ENCODE data around the gene TEX52. TPM values are rescaled to one million over a fixed set of nuclear protein-coding genes. Genes with fewer than 3 reads are reported as not detected.

TEX52 gene
- total and polyA plus RNA-seq, 11 donors = not detected

DNA sequence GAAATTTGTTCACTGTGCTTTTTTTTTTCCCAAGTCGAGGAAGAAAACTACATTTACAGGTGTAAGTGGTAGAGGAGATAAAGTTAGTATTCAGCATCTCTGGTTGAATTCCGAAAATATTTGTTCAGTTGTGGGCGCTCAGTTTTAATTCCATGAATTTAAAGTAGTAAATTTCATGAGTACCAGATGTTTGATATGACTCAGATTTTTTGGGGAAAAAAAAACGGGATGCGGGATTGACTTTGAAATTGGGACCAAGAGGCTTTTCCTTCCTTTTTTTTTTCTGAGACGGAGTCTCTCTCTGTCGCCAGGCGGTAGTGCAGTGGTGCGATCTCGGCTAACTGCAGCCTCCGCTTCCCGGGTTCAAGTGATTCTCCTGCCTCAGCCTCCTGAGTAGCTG, 35.4 kb upstream of the TEX52 start:
- DNase-seq (no peak), ATAC-seq (no peak)
- TF ChIP-seq POLR2A (IDR thresholded peaks at IDR 0.05) = no peak
- TF ChIP-seq, protein P1, sequence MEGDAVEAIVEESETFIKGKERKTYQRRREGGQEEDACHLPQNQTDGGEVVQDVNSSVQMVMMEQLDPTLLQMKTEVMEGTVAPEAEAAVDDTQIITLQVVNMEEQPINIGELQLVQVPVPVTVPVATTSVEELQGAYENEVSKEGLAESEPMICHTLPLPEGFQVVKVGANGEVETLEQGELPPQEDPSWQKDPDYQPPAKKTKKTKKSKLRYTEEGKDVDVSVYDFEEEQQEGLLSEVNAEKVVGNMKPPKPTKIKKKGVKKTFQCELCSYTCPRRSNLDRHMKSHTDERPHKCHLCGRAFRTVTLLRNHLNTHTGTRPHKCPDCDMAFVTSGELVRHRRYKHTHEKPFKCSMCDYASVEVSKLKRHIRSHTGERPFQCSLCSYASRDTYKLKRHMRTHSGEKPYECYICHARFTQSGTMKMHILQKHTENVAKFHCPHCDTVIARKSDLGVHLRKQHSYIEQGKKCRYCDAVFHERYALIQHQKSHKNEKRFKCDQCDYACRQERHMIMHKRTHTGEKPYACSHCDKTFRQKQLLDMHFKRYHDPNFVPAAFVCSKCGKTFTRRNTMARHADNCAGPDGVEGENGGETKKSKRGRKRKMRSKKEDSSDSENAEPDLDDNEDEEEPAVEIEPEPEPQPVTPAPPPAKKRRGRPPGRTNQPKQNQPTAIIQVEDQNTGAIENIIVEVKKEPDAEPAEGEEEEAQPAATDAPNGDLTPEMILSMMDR (IDR thresholded peaks at IDR 0.05) = no peak
- intact Hi-C loops (cut with DNase I) = loop anchor here in 1 of 10 donors (10.0 kb wide), 1 partner anchor 53 kb away; no protein-coding TSS in a partner anchor
- 79 to 88% (median 82%) methylated on average over 12 of the region's 12 CpGs for WGBS, 4 donors
- H3K27me3 ChIP-seq = no peaks in the 10 kb centered on the region
- H3K9me3 ChIP-seq = no peaks in the 10 kb centered on the region
- peak overlapping the region in 8 of 12 donors; percentile 70 to 97 (median 92) for H3K4me3 ChIP-seq
- H3K27ac ChIP-seq = peak overlapping the region in 1 of 12 donors; percentile 98
- H3K4me1 ChIP-seq = peaks cover 0 to 32% (median 14%) of the 10 kb centered on the region in 12 donors
- H3K36me3 ChIP-seq = peaks cover 0 to 13% (median 0%) of the 10 kb centered on the region in 9 donors

DNA sequence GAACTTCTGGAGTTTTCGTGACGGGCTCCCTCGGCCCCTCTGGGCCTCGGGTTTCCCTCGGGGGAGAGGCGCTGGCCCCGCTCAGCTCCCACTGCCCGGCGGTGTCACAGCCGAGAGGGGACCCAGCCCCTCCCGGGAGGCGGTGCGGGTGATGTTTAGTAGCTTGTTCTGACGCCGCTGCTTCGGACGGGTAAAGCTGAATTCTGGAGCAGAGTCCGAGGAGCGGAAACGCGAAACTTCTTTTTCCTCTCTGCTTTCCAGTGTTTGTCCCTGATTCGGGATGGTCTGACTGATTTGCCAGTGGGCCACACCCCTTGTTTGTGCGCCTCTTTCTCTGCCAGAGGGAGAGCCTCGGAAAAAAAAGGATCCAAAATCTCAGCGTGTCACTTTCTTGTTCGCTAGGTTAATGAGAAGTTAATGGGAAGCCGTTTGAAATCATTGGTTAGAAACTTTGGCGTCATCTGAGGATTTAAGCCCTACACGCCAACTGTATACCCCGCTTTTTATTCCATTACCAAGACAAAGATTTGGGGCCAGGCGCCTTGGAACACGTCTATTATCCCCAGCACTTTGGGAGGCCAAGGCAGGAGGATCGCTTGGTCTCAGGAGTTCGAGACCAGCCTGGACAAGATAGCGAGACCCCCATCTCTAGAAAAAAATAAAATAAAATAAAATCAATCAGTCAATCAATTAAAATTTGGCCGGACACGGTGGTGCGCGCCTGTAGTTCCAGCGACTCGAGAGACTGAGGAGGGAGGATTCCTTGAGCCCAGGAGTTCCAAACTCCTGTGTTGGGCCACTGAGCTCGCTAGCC, 34.6 kb upstream of the TEX52 start:
- intact Hi-C loops (cut with DNase I) = loop anchor here in 1 of 10 donors (10.0 kb wide), 1 partner anchor 53 kb away; no protein-coding TSS in a partner anchor
- 21 to 30% (median 27%) methylated on average over 34 to 42 of the region's 42 CpGs for WGBS, 4 donors
- DNase-seq = peak in 4 of 5 donors; percentile 50 to 62 (median 57)
- TF ChIP-seq POLR2A (IDR thresholded peaks at IDR 0.05) = no peak
- TF ChIP-seq, protein P1 (IDR thresholded peaks at IDR 0.05) = no peak
- Histone ChIP-seq H3K27ac (peak overlapping the region; percentile 75 to 98 (median 89)), H3K4me1 (peaks cover 0 to 31% (median 14%) of the 10 kb centered on the region in 12 donors), H3K27me3 (no peaks in the 10 kb centered on the region), H3K4me3 (peak overlapping the region; percentile 62 to 97 (median 86)), H3K9me3 (no peaks in the 10 kb centered on the region), H3K36me3 (peaks cover 0 to 17% (median 0%) of the 10 kb centered on the region in 9 donors)
- ATAC-seq = peak in 3 of 4 donors; percentile 19 to 50 (median 30)

DNA sequence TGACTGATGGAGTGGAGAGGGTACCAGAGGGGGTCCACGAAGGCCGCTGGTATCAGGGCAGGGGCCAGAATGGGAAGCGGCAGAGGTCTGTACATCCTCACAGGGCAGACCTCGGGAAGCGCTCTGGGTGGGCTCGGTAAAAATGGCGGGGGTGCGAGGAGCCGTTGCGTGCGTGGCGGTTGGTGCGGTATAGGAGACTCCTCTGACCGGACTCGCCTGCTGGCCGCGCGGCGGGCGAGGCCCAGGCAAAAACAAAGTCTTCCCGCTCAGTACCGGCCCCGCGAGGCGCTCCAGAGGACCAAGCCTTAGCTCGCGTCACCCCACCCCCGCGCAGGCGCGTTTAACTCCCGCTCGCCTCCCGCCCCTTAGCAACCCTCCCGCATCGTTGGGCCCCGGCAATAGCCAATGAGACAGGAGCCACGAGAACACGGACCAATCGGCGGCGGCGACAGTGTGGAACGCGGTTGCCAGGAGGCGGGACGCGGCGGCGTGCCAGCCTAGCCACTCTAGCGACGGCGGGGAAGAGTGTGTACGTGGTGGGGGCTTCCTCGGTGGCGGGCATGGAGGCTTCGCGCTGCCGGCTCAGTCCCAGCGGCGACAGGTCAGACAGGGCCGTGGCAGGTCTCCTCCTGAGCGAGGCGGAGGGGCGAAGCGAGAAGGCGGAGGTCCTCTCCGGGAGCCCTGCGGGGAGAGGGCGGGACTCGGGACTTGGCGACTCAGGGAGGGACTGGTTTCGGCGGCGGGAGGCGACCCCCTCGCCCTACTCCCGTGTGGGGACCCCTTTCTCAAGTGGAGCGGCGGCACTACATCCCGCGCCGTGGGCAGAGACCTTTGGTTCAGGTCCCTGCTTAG, 33.8 kb upstream of the TEX52 start, which contains the start of gene TULP3:
Gene TULP3 (plus strand): TSS at position 504 of the 852 bp plus-strand sequence. CDS start 57 bp downstream, at position 561.
- Histone ChIP-seq H3K4me1 (peaks cover 0 to 28% (median 11%) of the 10 kb centered on the region in 12 donors), H3K4me3 (peak within 1 kb of the TSS; percentile 62 to 97 (median 86)), H3K27ac (peak within 1 kb of the TSS; percentile 75 to 98 (median 89)), H3K9me3 (no peaks in the 10 kb centered on the region), H3K36me3 (peaks cover 0 to 24% (median 0%) of the 10 kb centered on the region in 9 donors), H3K27me3 (no peaks in the 10 kb centered on the region)
- TF ChIP-seq POLR2A (IDR thresholded peaks at IDR 0.05) = peak in 1 of 2 donors; percentile 85
- TF ChIP-seq, protein P1 (IDR thresholded peaks at IDR 0.05) = peak in 4 of 12 donors; percentile 22 to 36 (median 30)
- intact Hi-C loops (cut with DNase I) = loop anchor here in 1 of 10 donors (10.0 kb wide), 1 partner anchor 54 kb away; no protein-coding TSS in a partner anchor
- 0 to 1% (median 1%) methylated on average over 25 to 83 of the region's 83 CpGs for WGBS, 4 donors
- DNase-seq (peak; percentile 99), ATAC-seq (peak; percentile 99 to 100 (median 99))
